ENCODE measurements around the gene HJV.

- TF ChIP-seq CTCF (IDR thresholded peaks at IDR 0.05; ENCODE audit: control extremely low read depth in 1 of 3, insufficient read depth in 1 of 3, low read depth in 1 of 3, low read length in 3 of 3) (no peak), KDM1A (IDR thresholded peaks at IDR 0.05; ENCODE audit: borderline replicate concordance, low read length) (no peak), ATF3 (IDR thresholded peaks at IDR 0.05; ENCODE audit: insufficient read depth, low read depth, low read length) (no peak), TAF1 (IDR thresholded peaks at IDR 0.05; ENCODE audit: low read depth, low read length) (no peak), TAF7 (optimal IDR thresholded peaks at IDR 0.05; ENCODE audit: borderline replicate concordance, low read depth, low read length) (no peak), JUN (IDR thresholded peaks at IDR 0.05; ENCODE audit: low read depth, low read length) (no peak), KDM5A (IDR thresholded peaks at IDR 0.05; ENCODE audit: low read length) (no peak)
These were observed 25.5 kb downstream of the HJV start for GRCh38 chr1:145995964-145996432.
